Testis (tissue), 2 donors: ENCODE measurements around the gene KRT84.

Source experiments
- POLR2A ChIP-seq: fragments of 450-650 bp; IDR thresholded peaks from one replicate; pipeline ENCODE4 v1.6.1; 2017; ENCODE audit warnings: antibody characterized with exemption, mild to moderate bottlenecking, moderate library complexity
- TF ChIP-seq, protein P1 (sequence below), 3 experiments: fragments of 450-650 bp in 2 of 3; fragments of 200-600 bp in 1 of 3; sonication (generic) in 1 of 3; IDR thresholded peaks; one replicate each; pipeline ENCODE4 v1.5.1; 2016 to 2019; ENCODE audit warnings: antibody characterized with exemption in 3 of 3, mild to moderate bottlenecking in 2 of 3, moderate library complexity in 1 of 3

- TF ChIP-seq, protein P1, sequence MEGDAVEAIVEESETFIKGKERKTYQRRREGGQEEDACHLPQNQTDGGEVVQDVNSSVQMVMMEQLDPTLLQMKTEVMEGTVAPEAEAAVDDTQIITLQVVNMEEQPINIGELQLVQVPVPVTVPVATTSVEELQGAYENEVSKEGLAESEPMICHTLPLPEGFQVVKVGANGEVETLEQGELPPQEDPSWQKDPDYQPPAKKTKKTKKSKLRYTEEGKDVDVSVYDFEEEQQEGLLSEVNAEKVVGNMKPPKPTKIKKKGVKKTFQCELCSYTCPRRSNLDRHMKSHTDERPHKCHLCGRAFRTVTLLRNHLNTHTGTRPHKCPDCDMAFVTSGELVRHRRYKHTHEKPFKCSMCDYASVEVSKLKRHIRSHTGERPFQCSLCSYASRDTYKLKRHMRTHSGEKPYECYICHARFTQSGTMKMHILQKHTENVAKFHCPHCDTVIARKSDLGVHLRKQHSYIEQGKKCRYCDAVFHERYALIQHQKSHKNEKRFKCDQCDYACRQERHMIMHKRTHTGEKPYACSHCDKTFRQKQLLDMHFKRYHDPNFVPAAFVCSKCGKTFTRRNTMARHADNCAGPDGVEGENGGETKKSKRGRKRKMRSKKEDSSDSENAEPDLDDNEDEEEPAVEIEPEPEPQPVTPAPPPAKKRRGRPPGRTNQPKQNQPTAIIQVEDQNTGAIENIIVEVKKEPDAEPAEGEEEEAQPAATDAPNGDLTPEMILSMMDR (IDR thresholded peaks at IDR 0.05), result no peak
- no peak for TF ChIP-seq POLR2A
Observed at GRCh38 chr12:52331039-52331438, 54.4 kb downstream of the KRT84 start.
